B cell (primary cell): ENCODE results near the gene BNC2. TPM values are rescaled to one million over a fixed set of nuclear protein-coding genes. Genes with fewer than 3 reads are reported as not detected.

Experiments
- ATAC-seq: fragments of 200-7000 bp; cut with Tn5 transposase; one replicate; pipeline ENCODE4 v1.10.0; 2021; ENCODE audit warnings: low read depth, mild to moderate bottlenecking, moderate number of reproducible peaks, moderate library complexity
- CTCF ChIA-PET: fragments of 350-600 bp; sonication (Branson Sonifier 250); formaldehyde crosslinking; loops from one replicate; lab custom pipeline; 2021; ENCODE audit warnings: antibody characterized with exemption, inconsistent platforms; lab: Charles Lee
- POLR2A ChIA-PET: fragments of 350-600 bp; sonication (Branson Sonifier 250); formaldehyde crosslinking; loops from one replicate; lab custom pipeline; 2021; ENCODE audit warnings: antibody characterized with exemption; lab: Charles Lee
- DNase-seq: peaks from one replicate; pipeline ENCODE4 v3.0.0; 2013
- H2AFZ ChIP-seq: 2 replicates; pipeline ENCODE4 v1.6.1; 2012; ENCODE audit warnings: mild to moderate bottlenecking, low read depth, low read length; ENCODE audit not compliant: insufficient read depth, poor library complexity, severe bottlenecking
- H3K27ac ChIP-seq, 2 donors: 1 replicate in 1 of 2; 2 replicates in 1 of 2; pipeline ENCODE4 v1.5.1; 2012 to 2013; ENCODE audit warnings: low read length in 2 of 2, mild to moderate bottlenecking in 2 of 2, moderate library complexity in 1 of 2
- H3K27me3 ChIP-seq, 4 experiments: fragments of 200-600 bp in 1 of 4; sonication (generic) in 1 of 4; replicated peaks in 1 of 4; 1 replicate in 2 of 4; 2 replicates in 2 of 4; pipeline versions ENCODE4 v1.6.1 to v1.7.0; 2013 to 2016; ENCODE audit warnings: low read length in 3 of 4, mild to moderate bottlenecking in 2 of 4, mixed read lengths in 1 of 4, moderate library complexity in 1 of 4; ENCODE audit not compliant: insufficient read depth in 4 of 4, control insufficient read depth in 3 of 4; ENCODE audit errors: control extremely low read depth in 1 of 4
- H3K36me3 ChIP-seq, 2 experiments: replicated peaks in 1 of 2; 1 replicate in 1 of 2; 2 replicates in 1 of 2; pipeline versions ENCODE4 v1.6.1 to v1.7.1; 2013; ENCODE audit warnings: low read length in 1 of 2; ENCODE audit not compliant: insufficient read depth in 2 of 2, control insufficient read depth in 1 of 2; ENCODE audit errors: control extremely low read depth in 1 of 2, extremely low read depth in 1 of 2
- H3K4me1 ChIP-seq, 2 donors: fragments of 200-600 bp in 1 of 2; sonication (generic) in 1 of 2; 1 replicate in 1 of 2; 2 replicates in 1 of 2; pipeline versions ENCODE4 v1.5.1 to v1.6.1; 2013 to 2017; ENCODE audit warnings: low read length in 2 of 2; ENCODE audit not compliant: control insufficient read depth in 2 of 2, insufficient read depth in 2 of 2
- H3K4me2 ChIP-seq: replicated peaks from 2 replicates; pipeline ENCODE3; 2012; ENCODE audit warnings: mild to moderate bottlenecking, low read depth, low read length; ENCODE audit not compliant: poor library complexity, severe bottlenecking
- H3K4me3 ChIP-seq, 5 experiments: fragments of 200-600 bp in 1 of 5; sonication (generic) in 1 of 5; 1 replicate in 3 of 5; 2 replicates in 2 of 5; pipeline versions ENCODE4 v1.5.1 to v1.7.0; 2011 to 2016; ENCODE audit warnings: low read length in 4 of 5, mild to moderate bottlenecking in 4 of 5, low read depth in 2 of 5, control low read depth in 1 of 5, moderate library complexity in 1 of 5; ENCODE audit not compliant: insufficient read depth in 1 of 5; ENCODE audit errors: control extremely low read depth in 1 of 5, extremely low read depth in 1 of 5
- H3K79me2 ChIP-seq: fragments of 200-600 bp; sonication (generic); one replicate; pipeline ENCODE4 v1.6.0; 2016; ENCODE audit warnings: low read length; ENCODE audit not compliant: control insufficient read depth, insufficient read depth
- H3K9ac ChIP-seq: fragments of 200-600 bp; sonication (generic); 2 replicates; pipeline ENCODE4 v1.6.1; 2017; ENCODE audit warnings: mild to moderate bottlenecking, low read length, moderate library complexity
- H3K9me3 ChIP-seq, 3 donors: one replicate each; pipeline versions ENCODE4 v1.6.1 to v1.7.1; 2013; ENCODE audit warnings: low read length in 2 of 3; ENCODE audit not compliant: control insufficient read depth in 2 of 3, insufficient read depth in 1 of 3; ENCODE audit errors: control extremely low read depth in 1 of 3
- H4K20me1 ChIP-seq: 2 replicates; pipeline ENCODE4 v1.6.0; 2012; ENCODE audit warnings: mild to moderate bottlenecking, low read length; ENCODE audit not compliant: insufficient read depth, control insufficient read depth, poor library complexity, severe bottlenecking
- H3K27ac Mint-ChIP-seq: one replicate; pipeline ENCODE4 v1.8.0; 2021; ENCODE audit warnings: mixed read lengths
- H3K27me3 Mint-ChIP-seq: one replicate; pipeline ENCODE4 v1.8.0; 2021; ENCODE audit warnings: mixed read lengths
- H3K4me1 Mint-ChIP-seq: one replicate; pipeline ENCODE4 v1.8.0; 2021; ENCODE audit warnings: mixed read lengths
- H3K4me3 Mint-ChIP-seq: one replicate; pipeline ENCODE4 v1.8.0; 2021; ENCODE audit warnings: mixed read lengths
- H3K9me3 Mint-ChIP-seq: one replicate; pipeline ENCODE4 v1.8.0; 2022; ENCODE audit warnings: mixed read lengths; ENCODE audit not compliant: insufficient read depth
- EZH2 ChIP-seq: IDR thresholded peaks from 2 replicates; pipeline ENCODE4 v1.6.1; 2012; ENCODE audit warnings: borderline replicate concordance, low read depth, mild to moderate bottlenecking, moderate library complexity, low read length; ENCODE audit not compliant: insufficient read depth, poor library complexity, severe bottlenecking
- WGBS: methylation state at CpG from one replicate; pipeline ENCODE4 v1.1.5; 2013; ENCODE audit warnings: missing lambda C conversion rate; ENCODE audit not compliant: insufficient coverage; 5-methylcytosine and 5-hydroxymethylcytosine counted together
- intact Hi-C: fragments of 100-400 bp; cut with micrococcal nuclease; formaldehyde crosslinking; loops from one replicate; pipeline ENCODE4 v1.10.0; 2022
- polyA plus RNA-seq: library from polyadenylated mRNA; depleted of rRNA; stranded (reverse); fragments of >200 nt; gene quantifications from 2 replicates; pipeline ENCODE4 v1.2.3, GENCODE V29; 2012
- total RNA-seq, 2 donors: library from RNA; stranded (reverse); fragments of 120-200 nt in 1 of 2; gene quantifications; 1 replicate in 1 of 2; 2 replicates in 1 of 2; pipeline versions ENCODE4 v1.2.3 to v1.2.4, GENCODE V29; 2013 to 2022
- TF ChIP-seq, protein P1 (sequence below): fragments of 200-600 bp; IDR thresholded peaks from one replicate; pipeline ENCODE4 v1.8.0; 2022; ENCODE audit warnings: antibody characterized with exemption, mild to moderate bottlenecking

The BNC2 gene
- total and polyA plus RNA-seq, 2 donors (not counting 1 experiment from before 2014, with no cell fraction given): 0.01 TPM; not detected in 1

DNA sequence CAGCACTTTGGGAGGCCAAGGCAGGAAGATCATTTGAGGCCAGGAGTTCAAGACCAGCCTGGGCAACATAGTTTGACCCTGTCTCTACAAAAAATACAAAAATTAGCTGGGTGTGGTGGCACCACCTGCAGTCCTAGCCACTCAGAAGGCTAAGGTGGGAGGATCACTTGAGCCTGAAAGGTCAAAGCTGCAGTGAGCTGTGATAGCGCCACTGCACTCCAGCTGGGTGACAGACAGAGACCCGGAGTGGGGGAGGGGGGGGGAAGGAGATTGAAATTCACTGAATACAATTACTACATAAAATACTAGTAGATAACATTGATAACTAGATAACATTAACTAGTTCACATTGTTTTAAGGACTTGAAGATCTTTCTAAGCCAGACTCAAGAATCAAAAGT, 345.6 kb downstream of the BNC2 start:
- POLR2A ChIA-PET: no interaction called here
- Histone ChIP-seq H3K4me2 (no peak overlapping the region), H2AFZ (no peak overlapping the region), H3K27me3 (no peaks in the 10 kb centered on the region), H4K20me1 (no peaks in the 10 kb centered on the region), H3K27ac (no peak overlapping the region), H3K9me3 (peaks cover 0 to 2% (median 0%) of the 10 kb centered on the region in 3 donors), H3K4me1 (no peaks in the 10 kb centered on the region), H3K79me2 (no peaks in the 10 kb centered on the region), H3K36me3 (no peaks in the 10 kb centered on the region), H3K9ac (no peak overlapping the region), H3K4me3 (no peak overlapping the region)
- Mint-ChIP-seq H3K27ac (no peak overlapping the region), H3K9me3 (peaks cover 7% of the 10 kb centered on the region), H3K4me1 (no peaks in the 10 kb centered on the region), H3K4me3 (no peak overlapping the region), H3K27me3 (no peaks in the 10 kb centered on the region)
- ATAC-seq: no peak
- no CpG with 5 or more reads among the region's 2 CpGs for WGBS
- TF ChIP-seq EZH2: no peak
- TF ChIP-seq, protein P1, sequence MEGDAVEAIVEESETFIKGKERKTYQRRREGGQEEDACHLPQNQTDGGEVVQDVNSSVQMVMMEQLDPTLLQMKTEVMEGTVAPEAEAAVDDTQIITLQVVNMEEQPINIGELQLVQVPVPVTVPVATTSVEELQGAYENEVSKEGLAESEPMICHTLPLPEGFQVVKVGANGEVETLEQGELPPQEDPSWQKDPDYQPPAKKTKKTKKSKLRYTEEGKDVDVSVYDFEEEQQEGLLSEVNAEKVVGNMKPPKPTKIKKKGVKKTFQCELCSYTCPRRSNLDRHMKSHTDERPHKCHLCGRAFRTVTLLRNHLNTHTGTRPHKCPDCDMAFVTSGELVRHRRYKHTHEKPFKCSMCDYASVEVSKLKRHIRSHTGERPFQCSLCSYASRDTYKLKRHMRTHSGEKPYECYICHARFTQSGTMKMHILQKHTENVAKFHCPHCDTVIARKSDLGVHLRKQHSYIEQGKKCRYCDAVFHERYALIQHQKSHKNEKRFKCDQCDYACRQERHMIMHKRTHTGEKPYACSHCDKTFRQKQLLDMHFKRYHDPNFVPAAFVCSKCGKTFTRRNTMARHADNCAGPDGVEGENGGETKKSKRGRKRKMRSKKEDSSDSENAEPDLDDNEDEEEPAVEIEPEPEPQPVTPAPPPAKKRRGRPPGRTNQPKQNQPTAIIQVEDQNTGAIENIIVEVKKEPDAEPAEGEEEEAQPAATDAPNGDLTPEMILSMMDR: no peak
- no peak for DNase-seq
- intact Hi-C loops: no loop called here
- CTCF ChIA-PET: no interaction called here

DNA sequence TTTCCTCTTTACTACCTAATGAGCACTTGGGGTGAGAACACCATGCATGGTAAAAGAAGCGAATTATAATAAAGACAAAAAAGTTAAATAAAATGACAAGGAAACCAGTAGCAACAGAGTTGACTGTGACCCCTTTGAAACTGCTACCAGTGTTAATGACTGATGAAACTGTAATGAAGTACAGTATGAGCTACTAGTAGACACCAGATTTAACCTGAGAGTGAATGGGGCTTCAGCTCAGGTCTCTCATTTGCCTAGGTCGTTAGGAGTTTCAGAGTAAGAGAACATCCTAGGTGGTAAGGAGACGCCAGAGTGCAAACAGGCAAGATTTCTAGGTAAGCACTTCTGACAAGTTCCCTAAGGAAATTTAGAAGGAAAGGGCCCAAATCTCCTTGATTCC, 346.4 kb downstream of the BNC2 start:
- Histone ChIP-seq H3K27ac (no peak overlapping the region), H4K20me1 (no peaks in the 10 kb centered on the region), H3K4me2 (no peak overlapping the region), H2AFZ (no peak overlapping the region), H3K9me3 (no peaks in the 10 kb centered on the region), H3K4me1 (no peaks in the 10 kb centered on the region), H3K79me2 (no peaks in the 10 kb centered on the region), H3K27me3 (no peaks in the 10 kb centered on the region), H3K36me3 (no peaks in the 10 kb centered on the region), H3K9ac (no peak overlapping the region), H3K4me3 (no peak overlapping the region)
- intact Hi-C loops: no loop called here
- no peak overlapping the region for H3K27ac Mint-ChIP-seq
- POLR2A ChIA-PET: no interaction called here
- H3K4me3 Mint-ChIP-seq: no peak overlapping the region
- CTCF ChIA-PET: no interaction called here
- H3K27me3 Mint-ChIP-seq: no peaks in the 10 kb centered on the region
- no peaks in the 10 kb centered on the region for H3K4me1 Mint-ChIP-seq
- DNase-seq (no peak), ATAC-seq (no peak)
- 89% methylated on average over 2 of the region's 3 CpGs for WGBS
- no peak for TF ChIP-seq EZH2
- TF ChIP-seq, protein P1: no peak
- H3K9me3 Mint-ChIP-seq: peaks cover 7% of the 10 kb centered on the region
